Right lobe of liver (tissue), 6 donors: Measurements from ENCODE around the gene GLT1D1. TPM values are rescaled to one million over a fixed set of nuclear protein-coding genes. Genes with fewer than 3 reads are reported as not detected.

ENCODE experiments used
- ATAC-seq, 4 donors: fragments of 200-7000 bp; cut with Tn5 transposase; one replicate each; pipeline ENCODE4 v1.9.1; 2020; ENCODE audit warnings: mild to moderate bottlenecking in 4 of 4, moderate library complexity in 4 of 4
- DNase-seq, 3 donors: peaks; one replicate each; pipeline ENCODE4 v3.0.0-alpha.2; 2020
- H3K27ac ChIP-seq, 3 donors: fragments of 200-600 bp; one replicate each; pipeline ENCODE4 v1.8.0; 2022
- H3K27me3 ChIP-seq, 2 donors: fragments of 200-600 bp; one replicate each; pipeline ENCODE4 v1.8.0; 2022
- H3K36me3 ChIP-seq, 4 donors: fragments of 200-600 bp; sonication (generic) in 1 of 4; one replicate each; pipeline versions ENCODE4 v1.5.1 to v1.8.0; 2017 to 2022; ENCODE audit warnings: control low read depth in 1 of 4
- H3K4me1 ChIP-seq, 4 donors: fragments of 200-600 bp; sonication (generic) in 1 of 4; one replicate each; pipeline versions ENCODE4 v1.5.1 to v1.8.0; 2017 to 2022; ENCODE audit warnings: control low read depth in 1 of 4
- H3K4me3 ChIP-seq, 3 donors: fragments of 200-600 bp; one replicate each; pipeline ENCODE4 v1.8.0; 2022
- H3K9me3 ChIP-seq, 4 donors: fragments of 200-600 bp; sonication (generic) in 1 of 4; one replicate each; pipeline versions ENCODE4 v1.5.1 to v1.8.0; 2017 to 2022; ENCODE audit warnings: control low read depth in 1 of 4
- POLR2A ChIP-seq: fragments of 450-650 bp; IDR thresholded peaks from one replicate; pipeline ENCODE4 v1.6.1; 2017; ENCODE audit warnings: antibody characterized with exemption, mild to moderate bottlenecking
- WGBS: methylation state at CpG from one replicate; pipeline ENCODE4 v1.1.6; 2018; ENCODE audit warnings: low coverage, low lambda C conversion rate; ENCODE audit not compliant: insufficient coverage; ENCODE audit errors: missing lambda C conversion rate; 5-methylcytosine and 5-hydroxymethylcytosine counted together
- intact Hi-C, 2 donors: fragments of 100-400 bp; cut with DNase I; formaldehyde crosslinking; loops; one replicate each; pipeline versions ENCODE4 v1.11.2 to v1.14.1; 2022
- total RNA-seq, 6 experiments: library from RNA; depleted of rRNA in 2 of 6; stranded (reverse); fragments of >200 nt in 2 of 6; fragmentation: NEBNext Ultra II Directional in 3 of 6; extraction: Animal tissue kit (Norgen Biotek cat#: 25700) in 3 of 6; gene quantifications; one replicate each; pipeline versions ENCODE4 v1.1.0 to v1.2.4, GENCODE V29; 2016 to 2023
- TF ChIP-seq, protein P1 (sequence below), 4 donors: fragments of 200-600 bp in 3 of 4; fragments of 450-650 bp in 1 of 4; IDR thresholded peaks; one replicate each; pipeline versions ENCODE4 v1.5.1 to v1.8.0; 2016 to 2022; ENCODE audit warnings: antibody characterized with exemption in 4 of 4, mild to moderate bottlenecking in 2 of 4
- donor health status: DM: no; HTN: yes; CAD: no.
- donor health status: DM: no; HTN: no; CAD: no.
- donor health status: DM: no; HTN: no; CAD: no.
- donor health status: DM: no; HTN: yes; CAD: no.
- donor health status: DM: no; HTN: yes; CAD: no.

The GLT1D1 gene
- total RNA-seq, 6 experiments from 2014 or later: 14.9 to 21.9 (median 20.2) TPM

DNA sequence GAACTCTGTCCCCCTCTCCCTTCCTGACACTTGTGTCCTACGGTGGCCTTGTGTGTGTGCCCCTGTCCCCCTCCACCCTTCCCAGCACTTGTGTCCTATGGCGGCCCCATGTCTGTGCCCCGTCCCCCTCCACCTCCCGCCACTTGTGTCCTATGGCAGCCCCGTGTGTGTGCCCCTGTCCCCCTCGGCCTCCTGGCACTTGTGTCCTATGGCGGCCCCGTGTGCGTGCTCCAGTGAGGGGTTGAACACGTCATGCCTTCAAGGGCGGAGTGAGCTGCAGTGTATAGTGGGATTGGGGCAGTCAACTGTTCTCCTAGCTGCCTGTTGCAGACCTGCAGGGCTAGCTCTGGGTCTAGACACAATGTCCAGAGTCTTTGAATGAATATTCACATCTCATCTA, 108.7 kb downstream of the GLT1D1 start:
- DNase-seq (no peak), ATAC-seq (no peak)
- no peaks in the 10 kb centered on the region for H3K4me1 ChIP-seq
- no peak for TF ChIP-seq POLR2A
- TF ChIP-seq, protein P1, sequence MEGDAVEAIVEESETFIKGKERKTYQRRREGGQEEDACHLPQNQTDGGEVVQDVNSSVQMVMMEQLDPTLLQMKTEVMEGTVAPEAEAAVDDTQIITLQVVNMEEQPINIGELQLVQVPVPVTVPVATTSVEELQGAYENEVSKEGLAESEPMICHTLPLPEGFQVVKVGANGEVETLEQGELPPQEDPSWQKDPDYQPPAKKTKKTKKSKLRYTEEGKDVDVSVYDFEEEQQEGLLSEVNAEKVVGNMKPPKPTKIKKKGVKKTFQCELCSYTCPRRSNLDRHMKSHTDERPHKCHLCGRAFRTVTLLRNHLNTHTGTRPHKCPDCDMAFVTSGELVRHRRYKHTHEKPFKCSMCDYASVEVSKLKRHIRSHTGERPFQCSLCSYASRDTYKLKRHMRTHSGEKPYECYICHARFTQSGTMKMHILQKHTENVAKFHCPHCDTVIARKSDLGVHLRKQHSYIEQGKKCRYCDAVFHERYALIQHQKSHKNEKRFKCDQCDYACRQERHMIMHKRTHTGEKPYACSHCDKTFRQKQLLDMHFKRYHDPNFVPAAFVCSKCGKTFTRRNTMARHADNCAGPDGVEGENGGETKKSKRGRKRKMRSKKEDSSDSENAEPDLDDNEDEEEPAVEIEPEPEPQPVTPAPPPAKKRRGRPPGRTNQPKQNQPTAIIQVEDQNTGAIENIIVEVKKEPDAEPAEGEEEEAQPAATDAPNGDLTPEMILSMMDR (IDR thresholded peaks at IDR 0.05): no peak
- H3K9me3 ChIP-seq: no peaks in the 10 kb centered on the region
- no peak overlapping the region for H3K27ac ChIP-seq
- H3K4me3 ChIP-seq: no peak overlapping the region
- WGBS: 73% methylated on average over 6 of the region's 11 CpGs
- H3K27me3 ChIP-seq: no peaks in the 10 kb centered on the region
- intact Hi-C loops: no loop called here
- H3K36me3 ChIP-seq: peaks cover 0 to 8% (median 0%) of the 10 kb centered on the region in 4 donors

DNA sequence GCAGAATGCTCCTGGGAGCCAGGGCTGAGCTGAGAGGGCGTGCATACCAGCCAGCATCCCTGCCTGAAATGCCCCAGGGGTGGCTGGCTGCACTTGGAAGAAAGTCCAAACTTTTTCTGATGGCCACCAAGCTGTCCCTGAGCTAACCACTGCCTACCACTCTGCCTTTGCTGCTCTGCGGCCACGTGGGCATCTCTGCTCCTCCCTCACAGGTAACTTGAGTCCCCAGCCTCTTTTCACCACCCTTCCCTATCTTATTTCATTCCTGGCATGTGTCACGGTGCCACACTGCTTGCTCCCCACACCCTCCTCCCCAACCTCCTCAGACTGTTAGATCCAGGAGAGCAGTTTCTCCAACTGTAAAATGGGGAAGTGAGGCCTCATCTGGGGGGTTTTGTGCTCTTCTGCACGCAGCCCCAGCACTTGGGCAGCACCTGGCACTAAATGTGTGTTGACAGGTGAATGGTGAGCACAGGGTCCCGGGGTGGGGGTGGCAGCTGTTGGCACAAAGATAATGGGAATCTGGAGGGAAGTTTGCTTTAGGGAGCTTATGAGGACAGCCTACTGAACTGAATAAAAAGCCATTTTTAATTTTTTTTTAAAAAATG, 113.0 kb downstream of the GLT1D1 start:
- TF ChIP-seq, protein P1 (IDR thresholded peaks at IDR 0.05): no peak
- no peak for TF ChIP-seq POLR2A
- WGBS: 48% methylated on average over 5 of the region's 6 CpGs
- no peak for DNase-seq
- H3K4me3 ChIP-seq: no peak overlapping the region
- H3K9me3 ChIP-seq: no peaks in the 10 kb centered on the region
- ATAC-seq: no peak
- no peaks in the 10 kb centered on the region for H3K27me3 ChIP-seq
- no peak overlapping the region for H3K27ac ChIP-seq
- no peaks in the 10 kb centered on the region for H3K4me1 ChIP-seq
- intact Hi-C loops: no loop called here
- H3K36me3 ChIP-seq: no peaks in the 10 kb centered on the region

DNA sequence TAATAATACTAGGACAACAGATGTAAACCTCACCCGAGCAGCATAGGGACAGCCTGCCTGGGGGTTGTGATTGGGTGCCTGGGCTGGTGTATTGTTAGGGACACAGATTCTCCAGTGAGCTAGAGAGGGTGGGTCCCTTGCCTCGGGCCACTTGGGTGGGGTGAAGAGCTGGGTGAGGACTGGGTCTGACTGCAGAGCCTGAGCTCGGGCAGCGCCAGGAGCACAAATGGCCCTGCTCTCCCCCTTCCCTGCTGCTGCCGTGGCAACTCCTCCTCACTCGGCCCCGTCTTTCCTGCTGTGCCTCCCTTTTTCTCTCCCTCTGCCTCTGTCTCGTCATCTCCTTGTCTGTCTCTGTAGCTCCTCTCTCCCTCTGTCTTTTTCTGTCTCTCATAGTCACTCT, 115.4 kb downstream of the GLT1D1 start:
- Histone ChIP-seq H3K4me3 (no peak overlapping the region), H3K4me1 (peaks cover 0 to 9% (median 4%) of the 10 kb centered on the region in 4 donors), H3K27me3 (no peaks in the 10 kb centered on the region), H3K36me3 (no peaks in the 10 kb centered on the region), H3K9me3 (no peaks in the 10 kb centered on the region), H3K27ac (no peak overlapping the region)
- TF ChIP-seq, protein P1 (IDR thresholded peaks at IDR 0.05): no peak
- no peak for TF ChIP-seq POLR2A
- WGBS: 49% methylated on average over 4 of the region's 8 CpGs
- DNase-seq (no peak), ATAC-seq (no peak)
- intact Hi-C loops: no loop called here

DNA sequence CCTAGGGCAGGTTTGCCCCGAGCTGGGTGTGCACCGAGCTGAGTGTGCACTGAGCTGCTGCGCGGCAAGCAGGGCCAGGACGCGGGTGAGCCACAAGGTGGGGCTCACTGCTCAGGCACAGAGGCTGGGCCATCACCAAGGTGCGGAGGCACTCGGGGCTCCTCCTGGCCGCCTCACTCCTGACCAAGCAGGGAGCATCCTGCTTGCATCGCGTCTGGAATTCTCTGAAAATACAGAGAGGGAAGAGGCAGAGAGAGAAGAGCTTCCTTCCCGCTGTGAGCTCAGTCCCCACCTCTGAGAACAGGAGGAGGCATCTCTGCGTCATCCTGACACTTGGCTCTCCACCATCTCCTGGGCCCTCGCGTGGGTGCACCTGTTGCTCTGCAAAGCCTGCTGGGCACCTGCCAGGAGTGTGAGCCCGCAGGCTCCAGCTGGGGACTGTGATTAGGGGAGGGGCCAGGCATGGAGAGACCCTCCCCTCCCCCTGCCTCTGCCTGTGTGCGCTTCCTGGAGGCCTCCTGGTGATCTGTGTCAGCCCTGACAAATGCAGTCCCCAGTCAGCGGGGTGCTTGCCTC, 116.3 kb downstream of the GLT1D1 start:
- Histone ChIP-seq H3K36me3 (no peaks in the 10 kb centered on the region), H3K27me3 (no peaks in the 10 kb centered on the region), H3K9me3 (no peaks in the 10 kb centered on the region), H3K4me3 (no peak overlapping the region), H3K4me1 (peaks cover 0 to 11% (median 5%) of the 10 kb centered on the region in 4 donors), H3K27ac (no peak overlapping the region)
- 0% methylated on average over 5 of the region's 18 CpGs for WGBS
- TF ChIP-seq, protein P1 (IDR thresholded peaks at IDR 0.05): peak; percentile 54 to 68 (median 60)
- no peak for TF ChIP-seq POLR2A
- intact Hi-C loops: loop anchor here in 1 of 2 donors (10.0 kb wide), 1 partner anchor 945 kb away; no protein-coding TSS in a partner anchor
- ATAC-seq (peak; percentile 64 to 79 (median 68)), DNase-seq (peak; percentile 60 to 70 (median 70))
